GM18909 (cell line): Measurements from ENCODE around the gene TRAFD1.

Source experiments
- ATAC-seq: cut with Tn5 transposase; IDR thresholded peaks from one replicate; pipeline ENCODE4 v1.9.1; 2021; ENCODE audit warnings: mild to moderate bottlenecking; ENCODE audit not compliant: unreplicated experiment, poor library complexity

The TRAFD1 gene

DNA sequence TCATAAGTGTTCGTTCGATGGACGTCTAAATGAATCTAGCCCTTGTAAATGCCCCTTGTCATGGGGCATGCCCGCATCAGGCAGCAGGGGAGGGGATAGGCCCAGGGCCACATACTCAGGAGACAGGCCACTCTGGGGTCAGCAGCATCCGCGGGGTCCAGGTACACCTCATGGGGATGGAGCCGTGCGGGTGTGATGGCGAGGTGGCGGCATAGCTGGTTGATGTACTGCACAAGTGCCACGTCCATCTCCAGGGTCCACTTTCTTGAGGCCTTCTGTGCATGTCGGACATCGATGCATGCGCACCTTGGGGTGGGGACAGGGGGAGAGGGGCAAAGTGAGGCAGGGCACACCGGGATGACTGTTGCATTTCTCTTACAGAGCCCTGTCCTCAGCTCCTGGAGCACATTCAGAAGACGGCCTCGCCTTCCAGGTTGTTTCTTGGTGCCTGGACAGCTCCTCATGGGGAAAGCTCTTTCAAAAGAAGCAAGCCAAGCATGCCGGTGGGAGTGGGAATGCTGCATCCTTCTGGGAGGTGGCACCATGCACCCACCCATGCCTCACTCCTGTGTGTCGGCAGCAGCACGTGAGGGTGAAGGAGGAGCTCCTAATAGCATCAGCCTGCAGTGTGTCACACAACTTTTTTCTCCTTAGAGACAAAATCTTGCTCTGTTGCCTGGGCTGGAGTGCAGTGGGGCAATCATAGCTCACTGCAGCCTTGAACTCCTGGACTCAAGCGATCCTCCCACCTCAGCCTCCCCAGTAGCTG is 47.4 kb downstream of the TRAFD1 start:
- ATAC-seq, result no peak

- no peak for ATAC-seq
Measured at GRCh38 chr12:112175361-112176155, 50.2 kb downstream of the TRAFD1 start.

DNA sequence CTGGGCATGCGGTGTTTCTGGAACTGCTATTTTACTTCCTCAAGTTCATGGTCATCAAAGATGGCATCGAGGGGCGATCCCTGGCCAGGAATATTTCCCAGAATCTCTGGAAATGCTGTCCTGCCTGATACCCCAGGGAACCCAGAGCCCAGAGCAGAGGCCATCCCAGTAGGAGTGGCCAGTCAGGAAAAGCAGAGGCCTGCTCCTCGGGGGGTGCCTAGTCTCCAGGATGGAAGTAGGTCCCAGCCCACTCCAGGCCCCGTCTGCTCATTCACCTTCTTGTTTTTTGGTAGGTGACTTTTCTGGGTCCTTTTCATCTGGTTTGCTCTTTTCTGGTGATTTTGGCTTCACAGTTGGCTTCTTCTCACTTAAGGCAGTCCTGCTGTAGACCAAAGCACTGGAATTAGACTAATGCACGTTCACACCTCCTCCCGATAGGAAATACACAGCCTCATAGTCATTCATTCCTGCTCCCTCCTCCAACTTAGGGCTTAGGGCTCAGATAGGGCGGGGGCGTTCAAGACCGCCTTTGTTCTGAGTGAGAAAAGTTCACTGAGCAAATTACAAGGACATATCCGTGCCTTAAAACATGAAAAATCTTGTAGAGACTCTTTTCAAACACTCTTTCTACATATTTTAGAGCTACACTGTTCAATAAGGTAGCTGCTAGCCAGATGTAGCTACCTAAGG is 51.1 kb downstream of the TRAFD1 start:
- no peak for ATAC-seq

DNA sequence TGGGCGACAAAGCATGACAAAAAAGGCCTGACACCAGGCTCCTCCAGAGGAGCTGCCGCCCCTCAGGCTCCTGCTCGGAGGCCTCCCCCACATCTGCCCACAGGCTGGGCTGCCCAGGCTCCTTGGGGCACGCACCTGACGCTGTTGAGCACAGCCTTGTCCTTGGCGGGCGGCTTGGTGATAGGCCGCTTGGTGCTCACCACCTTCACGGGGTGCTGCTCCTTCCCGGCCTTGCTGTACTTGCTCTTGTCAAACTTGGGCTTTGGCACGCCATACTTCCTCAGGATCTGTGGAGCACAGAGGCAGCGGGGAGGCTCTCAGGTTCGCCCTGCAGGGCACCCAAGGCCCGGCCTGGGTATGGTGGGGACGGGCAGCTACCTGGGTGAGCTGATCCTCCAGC is 53.4 kb downstream of the TRAFD1 start:
- ATAC-seq, result no peak

GRCh38 chr12:112179341-112179740 is 54.0 kb downstream of the TRAFD1 start:
- no peak for ATAC-seq

GRCh38 chr12:112179916-112180315 is 54.6 kb downstream of the TRAFD1 start:
- ATAC-seq, result no peak

- no peak for ATAC-seq
Measured at GRCh38 chr12:112180422-112180821, 55.1 kb downstream of the TRAFD1 start.

GRCh38 chr12:112182499-112182898 is 57.1 kb downstream of the TRAFD1 start:
- ATAC-seq, result no peak

DNA sequence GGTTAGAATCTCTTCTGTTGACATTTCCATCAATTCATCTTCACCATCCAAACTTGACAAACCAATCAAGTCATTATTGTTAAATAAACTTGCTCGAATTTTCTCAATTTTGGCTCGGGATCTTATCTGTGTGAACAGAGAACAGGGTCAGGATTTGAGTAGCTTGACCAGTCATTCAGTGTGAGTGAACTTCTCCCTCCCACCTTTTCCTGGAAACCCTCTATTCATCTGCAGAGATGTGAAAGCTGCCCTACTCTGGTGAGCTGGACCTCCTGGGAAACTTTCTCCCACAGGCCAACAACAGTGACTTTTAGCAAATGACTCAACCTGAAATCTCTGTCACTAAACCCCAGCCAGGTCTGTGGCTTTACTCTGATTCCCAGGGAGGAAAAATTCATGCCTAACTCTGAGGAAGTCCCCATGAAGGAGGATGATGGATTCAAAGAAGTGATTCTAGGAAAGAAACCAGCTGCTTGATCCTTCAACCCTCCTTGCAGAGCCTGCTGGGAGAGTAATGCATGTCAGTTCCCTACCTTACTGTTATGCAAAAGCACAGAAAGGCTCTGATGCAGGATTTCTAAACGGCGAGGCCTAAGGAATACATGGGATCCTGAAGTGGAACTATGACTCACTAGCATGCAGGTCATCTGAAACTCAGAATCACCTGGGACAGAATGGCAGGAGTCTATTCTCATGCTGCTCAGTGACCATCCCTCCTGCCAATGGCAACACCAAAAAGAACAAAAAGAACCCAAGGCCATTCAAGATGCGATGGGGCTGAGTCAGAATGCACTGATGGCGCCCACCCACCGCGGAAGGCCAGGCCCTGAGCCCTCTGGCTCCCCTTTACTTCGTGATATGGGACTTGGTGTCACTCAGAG is 58.0 kb downstream of the TRAFD1 start:
- ATAC-seq, result no peak

DNA sequence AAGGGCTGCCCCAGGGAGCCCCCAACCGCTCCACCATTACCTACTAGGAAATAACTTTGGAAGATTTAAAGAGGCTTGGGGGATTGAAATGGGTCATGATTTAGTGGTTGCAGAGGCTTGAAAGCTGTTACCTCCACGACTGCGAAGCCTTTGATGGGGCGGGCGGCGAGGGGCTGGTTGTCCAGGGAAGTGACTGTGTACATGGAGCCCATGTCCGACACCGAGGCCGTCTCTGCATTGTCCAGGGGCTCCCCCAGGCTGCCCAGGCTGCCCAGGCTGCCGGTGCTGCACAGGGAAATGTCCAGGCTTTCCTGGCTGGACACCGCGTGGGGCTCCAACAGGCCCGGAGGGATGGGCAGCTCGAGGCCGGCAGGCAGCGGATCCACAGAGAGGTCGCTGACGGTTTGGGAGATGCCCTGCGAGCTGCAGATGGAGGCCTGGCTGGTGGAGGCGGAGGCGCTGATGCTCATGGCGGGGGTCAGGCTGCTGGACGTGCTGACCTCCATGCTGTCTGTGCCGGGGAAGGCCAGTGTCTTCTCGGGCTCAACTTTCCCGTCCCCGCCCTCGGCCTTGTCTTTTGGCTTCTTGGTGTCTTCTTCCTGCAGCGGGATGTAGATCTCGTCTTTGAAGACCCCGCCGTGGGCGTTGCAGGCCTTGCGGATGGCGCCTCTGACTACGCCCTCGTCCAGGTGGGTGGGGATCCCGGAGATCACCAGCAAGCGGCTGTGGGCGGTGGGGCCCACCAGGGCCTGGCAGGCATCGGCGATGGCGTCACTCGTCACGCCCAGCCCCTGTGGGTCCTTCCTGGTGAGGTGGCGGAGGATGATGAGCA is 58.9 kb downstream of the TRAFD1 start:
- ATAC-seq, result no peak

DNA sequence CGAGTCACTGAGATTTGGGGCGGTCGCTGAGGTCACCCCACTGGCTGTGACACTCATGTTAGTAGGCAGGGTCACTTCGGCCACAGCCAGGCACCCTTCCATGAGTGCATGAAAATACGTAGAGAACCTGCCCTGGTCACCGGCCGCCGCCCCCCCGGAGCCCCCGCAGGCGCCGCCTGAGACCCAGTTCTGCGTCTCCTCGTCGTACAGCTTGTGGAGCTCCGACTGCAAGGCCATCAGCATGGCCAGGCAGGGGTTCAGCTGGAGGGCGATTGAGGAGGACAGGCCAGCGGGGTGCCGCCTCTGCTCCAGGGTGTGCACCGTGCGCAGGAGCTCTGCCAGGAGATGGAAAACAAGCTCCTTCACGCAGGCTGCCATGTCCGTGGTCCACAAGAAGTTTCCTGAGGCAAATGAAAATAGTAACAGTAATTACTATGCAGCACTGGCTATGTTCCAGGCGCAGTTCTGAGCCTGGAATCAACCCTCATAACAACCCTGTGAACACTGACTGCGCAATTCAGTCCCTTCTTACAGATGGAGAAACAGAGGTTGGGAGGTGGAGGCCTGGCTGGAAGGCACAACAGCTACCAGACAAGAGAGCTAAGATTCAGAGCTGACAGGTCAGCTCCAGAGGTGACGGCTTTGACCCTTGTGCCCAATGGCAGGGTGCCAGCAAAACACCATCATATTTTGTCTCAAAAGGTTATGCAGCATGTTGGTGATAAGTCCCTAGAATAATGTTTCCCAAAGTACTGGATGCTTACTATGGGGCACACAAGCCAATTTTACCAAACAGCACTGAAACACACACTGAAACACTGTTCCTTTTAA is 59.9 kb downstream of the TRAFD1 start:
- no peak for ATAC-seq

DNA sequence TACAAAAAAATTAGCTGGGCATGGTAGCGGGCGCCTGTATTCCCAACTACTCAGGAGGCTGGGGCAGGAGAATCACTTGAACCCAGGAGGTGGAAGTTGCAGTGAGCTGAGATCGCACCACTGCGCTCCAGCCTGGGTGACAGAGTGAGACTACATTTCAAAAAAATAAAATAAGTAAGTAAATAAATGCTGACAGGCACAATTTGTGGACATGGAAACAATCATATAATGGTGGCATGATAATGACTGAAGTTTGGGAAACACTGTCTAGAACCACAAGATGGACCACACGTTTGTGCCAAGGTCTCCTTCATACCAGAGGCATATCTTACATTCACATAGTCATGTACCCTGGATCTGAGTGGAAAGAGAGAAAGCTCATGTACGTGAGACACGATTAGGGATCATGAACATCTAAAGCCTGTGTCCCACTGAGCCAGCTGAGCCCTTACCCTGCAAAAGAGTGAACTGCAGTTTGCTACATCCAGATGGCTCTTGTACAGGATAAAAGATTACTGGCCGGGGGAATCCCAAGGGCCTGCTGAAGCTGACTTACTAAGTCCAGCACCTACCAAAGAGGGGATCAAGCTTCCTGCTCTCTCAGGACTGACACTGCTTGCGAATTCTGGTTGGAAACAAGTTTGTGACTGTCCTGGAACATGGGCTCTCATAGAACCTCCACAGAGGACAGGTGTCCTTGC is 62.9 kb downstream of the TRAFD1 start:
- no peak for ATAC-seq

DNA sequence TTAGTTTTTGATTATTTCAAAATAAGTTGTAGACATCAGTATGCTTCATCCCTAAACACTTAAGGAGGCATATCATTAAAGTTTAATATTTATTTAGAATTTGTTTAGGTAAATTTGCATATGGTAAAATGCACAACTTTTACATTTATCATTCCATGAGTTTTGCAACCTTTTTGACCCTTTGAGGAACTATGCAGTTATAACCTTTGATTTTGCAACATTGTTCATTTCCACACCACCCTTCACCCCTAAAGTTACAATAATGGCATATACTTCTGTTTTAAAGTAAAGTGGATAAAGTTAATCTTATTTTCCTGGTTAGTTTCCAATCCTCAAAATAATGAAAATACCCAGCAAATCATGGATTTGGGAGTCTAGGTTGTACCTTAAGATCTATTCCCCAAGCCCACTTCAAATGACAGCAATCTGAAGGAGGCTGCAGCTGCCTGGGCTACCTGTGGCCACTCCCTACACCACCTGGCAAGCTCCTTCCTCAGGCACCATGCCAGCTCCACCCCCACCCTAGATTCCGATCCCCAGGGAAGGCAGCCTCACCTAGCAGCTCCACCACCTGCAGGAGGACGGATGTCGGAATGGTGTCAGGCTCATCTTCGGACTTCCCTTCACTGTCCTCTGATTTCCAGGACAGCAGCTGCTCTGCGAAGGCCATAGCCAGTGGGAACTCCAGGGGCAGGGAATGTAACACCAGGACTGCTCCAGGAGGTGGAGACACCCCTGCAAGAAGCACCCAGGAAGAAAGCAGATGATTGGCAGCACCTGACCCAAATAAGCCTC is 65.1 kb downstream of the TRAFD1 start:
- no peak for ATAC-seq

DNA sequence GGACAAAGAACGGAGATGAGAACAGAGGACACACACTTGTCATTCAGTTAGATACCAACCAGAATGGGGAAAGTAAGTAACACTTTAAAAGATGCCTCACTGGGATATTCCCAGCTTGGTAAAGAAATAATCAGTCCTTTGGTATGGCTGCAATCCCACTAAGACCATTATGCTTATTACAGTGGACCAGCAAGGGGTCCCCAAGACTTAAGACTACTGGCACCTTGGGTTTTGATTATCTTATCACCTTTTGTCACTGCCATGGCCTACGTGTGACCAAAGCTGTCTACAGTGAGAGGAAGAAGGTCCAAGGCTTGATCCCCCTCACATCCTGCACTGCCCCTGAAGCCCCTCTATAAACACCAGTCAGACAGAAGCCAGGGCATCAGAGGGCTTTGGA is 65.8 kb downstream of the TRAFD1 start:
- no peak for ATAC-seq

- no peak for ATAC-seq
Measured at GRCh38 chr12:112191840-112192321, 66.5 kb downstream of the TRAFD1 start.

DNA sequence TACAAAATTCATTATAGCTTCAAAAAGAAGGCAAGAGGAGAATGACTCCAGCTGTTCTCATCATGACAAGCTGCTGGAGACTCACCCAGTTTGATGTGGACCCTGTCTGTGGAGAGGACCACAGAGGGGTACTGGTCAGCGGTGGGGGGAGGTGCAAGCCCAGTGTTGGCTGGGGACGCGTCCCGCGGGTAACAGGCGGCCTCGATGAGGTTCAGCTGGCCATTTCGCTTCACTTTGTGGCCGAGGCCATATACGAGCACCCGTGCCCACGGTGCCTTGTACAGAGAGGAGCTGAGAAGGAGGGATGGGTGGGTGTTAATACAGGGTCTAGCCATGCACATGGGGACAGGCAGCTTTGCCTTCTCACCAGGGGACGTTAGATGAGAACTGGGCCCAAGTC is 67.1 kb downstream of the TRAFD1 start:
- ATAC-seq, result no peak
